HepG2 (cell line): Measurements from ENCODE around the gene TSPYL1. TPM values are rescaled to one million over a fixed set of nuclear protein-coding genes. Genes with fewer than 3 reads are reported as not detected.

Experiments used
- ATAC-seq: fragments of 200-7000 bp; cut with Tn5 transposase; 3 replicates; pipeline ENCODE4 v1.9.1; 2020; ENCODE audit warnings: mild to moderate bottlenecking, moderate library complexity
- BruUV-seq: library from RNA; stranded (reverse); fragments of 400-500 nt; replicated peaks from 2 replicates; lab custom pipeline; 2021; lab: Mats Ljungman, UMichigan
- CTCF ChIA-PET: fragments of 300-600 bp; formaldehyde crosslinking; extraction: SDS; loops from one replicate; lab custom pipeline; 2021; ENCODE audit warnings: low total read pairs, inconsistent platforms, low intra/inter-chr PET ratio; lab: Yijun Ruan, JAX
- POLR2A ChIA-PET: fragments of 350-600 bp; sonication (Branson Sonifier 250); formaldehyde crosslinking; loops from one replicate; lab custom pipeline; 2020; ENCODE audit warnings: antibody characterized with exemption, inconsistent platforms; lab: Yijun Ruan, JAX
- DNase-seq: peaks from one replicate; pipeline ENCODE4 v3.0.0-alpha.2; 2015; ENCODE audit warnings: low spot score
- FAIRE-seq: peaks from 3 replicates; lab custom pipeline; 2011; peaks lifted over from hg19 to GRCh38; lab: Jason Lieb, UNC
- H2AFZ ChIP-seq: one replicate; pipeline ENCODE4 v1.6.1; 2011; ENCODE audit warnings: low read length, inconsistent platforms
- H3K27ac ChIP-seq: fragments of 300-600 bp; 3 replicates; pipeline ENCODE4 v1.8.0; 2011; ENCODE audit warnings: mixed run types, mild to moderate bottlenecking, mixed read lengths, low read length, inconsistent platforms; ENCODE audit not compliant: insufficient read depth; ENCODE audit errors: extremely low read length
- H3K27me3 ChIP-seq, 2 experiments: fragments of 200-600 bp in 1 of 2; 2 replicates in 1 of 2; 3 replicates in 1 of 2; pipeline versions ENCODE4 v1.6.0 to v1.8.0; 2011; ENCODE audit warnings: low read length in 2 of 2, mild to moderate bottlenecking in 2 of 2, moderate library complexity in 2 of 2, inconsistent platforms in 1 of 2; ENCODE audit not compliant: insufficient read depth in 2 of 2, control insufficient read depth in 1 of 2
- H3K36me3 ChIP-seq, 2 experiments: fragments of 200-600 bp in 1 of 2; replicated peaks in 1 of 2; 2 replicates in 1 of 2; 3 replicates in 1 of 2; pipeline versions ENCODE4 v1.5.1 to v1.8.0; 2011; ENCODE audit warnings: low read length in 2 of 2, inconsistent platforms in 1 of 2; ENCODE audit not compliant: insufficient read depth in 2 of 2, control insufficient read depth in 1 of 2
- H3K4me1 ChIP-seq: 2 replicates; pipeline ENCODE4 v1.5.1; 2012; ENCODE audit warnings: low read length, inconsistent platforms; ENCODE audit not compliant: insufficient read depth
- H3K4me2 ChIP-seq: 2 replicates; pipeline ENCODE4 v1.6.0; 2011; ENCODE audit warnings: low read depth, low read length, inconsistent platforms
- H3K4me3 ChIP-seq, 3 experiments: fragments of 200-600 bp in 1 of 3; sonication (generic), shearing (Covaris generic) in 1 of 3; replicated peaks in 1 of 3; 2 replicates each; pipeline ENCODE4 v1.5.1; 2011 to 2016; ENCODE audit warnings: low read length in 3 of 3, inconsistent platforms in 2 of 3, low read depth in 2 of 3, mild to moderate bottlenecking in 2 of 3, control low read depth in 1 of 3, mixed read lengths in 1 of 3; ENCODE audit not compliant: insufficient read depth in 1 of 3
- H3K79me2 ChIP-seq: one replicate; pipeline ENCODE4 v1.6.1; 2011; ENCODE audit warnings: low read length, inconsistent platforms; ENCODE audit not compliant: insufficient read depth
- H3K9ac ChIP-seq: 2 replicates; pipeline ENCODE4 v1.6.0; 2011; ENCODE audit warnings: mild to moderate bottlenecking, low read depth, low read length, inconsistent platforms; ENCODE audit not compliant: insufficient read depth
- H3K9me3 ChIP-seq: 2 replicates; pipeline ENCODE4 v1.5.1; 2012; ENCODE audit warnings: mild to moderate bottlenecking, low read length
- H4K20me1 ChIP-seq: 2 replicates; pipeline ENCODE4 v1.6.0; 2011; ENCODE audit warnings: inconsistent platforms, mild to moderate bottlenecking, low read length, moderate library complexity; ENCODE audit not compliant: insufficient read depth
- CREM ChIP-seq, 2 experiments: sonication (generic) in 1 of 2; formaldehyde crosslinking in 1 of 2; IDR thresholded peaks; 2 replicates each; pipeline versions ENCODE4 v1.4.0 to v1.6.1; 2016 to 2020; ENCODE audit warnings: antibody characterized with exemption in 1 of 2, mild to moderate bottlenecking in 1 of 2, missing genetic modification reagents in 1 of 2
- HIVEP1 ChIP-seq: sonication (generic); formaldehyde crosslinking; IDR thresholded peaks from 2 replicates; pipeline ENCODE4 v1.4.0; 2020; ENCODE audit warnings: mild to moderate bottlenecking, missing genetic modification reagents
- KDM2A ChIP-seq: sonication (generic); formaldehyde crosslinking; IDR thresholded peaks from 2 replicates; pipeline ENCODE4 v1.4.0; 2020; ENCODE audit warnings: low read depth, missing genetic modification reagents, borderline replicate concordance
- PAWR ChIP-seq: sonication (generic); formaldehyde crosslinking; IDR thresholded peaks from 2 replicates; pipeline ENCODE4 v1.4.0; 2020; ENCODE audit warnings: missing genetic modification reagents, mild to moderate bottlenecking, borderline replicate concordance
- PCBP1 ChIP-seq: fragments of 200-400 bp; formaldehyde crosslinking; IDR thresholded peaks from 2 replicates; pipeline ENCODE4 v1.6.1; 2017; ENCODE audit warnings: mild to moderate bottlenecking, low read depth, low read length, borderline replicate concordance
- XRCC5 ChIP-seq: fragments of 200-400 bp; formaldehyde crosslinking; optimal IDR thresholded peaks from 2 replicates; pipeline ENCODE3; 2017; ENCODE audit warnings: mild to moderate bottlenecking, low read length
- YEATS4 ChIP-seq: sonication (generic); formaldehyde crosslinking; IDR thresholded peaks from 2 replicates; pipeline ENCODE4 v1.4.0; 2020; ENCODE audit warnings: missing genetic modification reagents, borderline replicate concordance
- ZC3H4 ChIP-seq: sonication (generic); formaldehyde crosslinking; IDR thresholded peaks from 2 replicates; pipeline ENCODE4 v1.4.0; 2020; ENCODE audit warnings: missing genetic modification reagents, borderline replicate concordance
- WGBS: methylation state at CpG from one replicate; pipeline ENCODE4 v1.1.6; 2017; ENCODE audit warnings: low lambda C conversion rate; 5-methylcytosine and 5-hydroxymethylcytosine counted together
- in situ Hi-C: cut with HindIII; loops from 2 replicates; pipeline ENCODE4 v1.10.0; 2017; ENCODE audit warnings: low pct_unique_long_range_greater_than_20kb; ENCODE audit not compliant: extremely low pct_ligation_motif_present
- intact Hi-C: fragments of 100-400 bp; cut with micrococcal nuclease; formaldehyde crosslinking; loops from one replicate; pipeline ENCODE4 v1.10.0; 2022; ENCODE audit not compliant: unreplicated experiment
- polyA plus RNA-seq, 8 experiments: library from polyadenylated mRNA; depleted of rRNA in 3 of 8; stranded (reverse) in 7 of 8; unstranded in 1 of 8; fragments of >200 nt; fragmentation: Illumina TruSeq in 4 of 8; extraction: Trizol in 4 of 8; gene quantifications; 2 replicates each; pipeline versions ENCODE4 v1.2.1 to v1.2.3, GENCODE V29; 2011 to 2016; ENCODE audit warnings: low read depth in 4 of 8, missing spikeins in 1 of 8, mixed read lengths in 1 of 8; ENCODE audit not compliant: insufficient read depth in 1 of 8
- total RNA-seq, 5 experiments: library from RNA; depleted of rRNA; stranded (reverse); fragments of >200 nt; fragmentation: Illumina TruSeq; extraction: Trizol; gene quantifications; 2 replicates each; pipeline ENCODE4 v1.2.3, GENCODE V29; 2016; ENCODE audit warnings: low read depth in 1 of 5
- TF ChIP-seq, protein P1 (sequence below): sonication (generic); formaldehyde crosslinking; IDR thresholded peaks from 2 replicates; pipeline ENCODE4 v1.4.0; 2020; ENCODE audit warnings: mild to moderate bottlenecking, missing genetic modification reagents, borderline replicate concordance
- TF ChIP-seq, protein P2 (sequence below): sonication (generic); formaldehyde crosslinking; IDR thresholded peaks from 2 replicates; pipeline ENCODE4 v1.4.0; 2020; ENCODE audit warnings: missing genetic modification reagents

TSPYL1 gene
- total and polyA plus RNA-seq, 2 of the 13 experiments (the other 11 are each of a cell fraction or from before 2014, with no cell fraction given): 28.3 to 93.0 TPM

DNA sequence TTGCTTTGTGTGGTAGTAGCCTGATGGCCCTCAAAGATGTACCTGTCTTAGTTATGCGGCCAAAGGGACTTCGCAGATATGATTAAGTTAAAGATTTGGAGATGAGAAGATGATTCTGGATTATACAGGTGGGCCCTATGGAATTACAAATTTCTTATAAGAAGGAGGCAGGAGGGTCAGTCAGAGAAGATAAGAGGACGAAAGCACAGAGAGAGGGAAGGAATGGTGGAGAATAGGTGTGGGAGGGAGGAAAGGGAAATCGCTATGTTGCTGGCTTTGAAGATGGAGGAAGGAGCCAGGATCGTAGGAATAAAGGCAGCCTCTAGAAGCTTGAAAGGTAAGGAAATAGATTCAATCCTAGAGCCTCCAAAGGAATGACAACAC, 1.2 kb upstream of the TSPYL1 start:
- POLR2A ChIA-PET: interaction anchor here (0.6 to 3.0 kb wide), 4 partner anchors 12 to 291 kb away, joined by 3 to 35 read pairs (median 10); partner anchors contain the start of genes NT5DC1 and RWDD1
- H3K4me3 ChIP-seq: peak overlapping the region; percentile 82 to 97 (median 87); a peak in 5 of 6 replicates
- FAIRE-seq: no peak

More for the DNA sequence above, 1.2 kb upstream of the TSPYL1 start:
- Histone ChIP-seq H3K4me2 (peak overlapping the region; percentile 75), H3K4me1 (peaks cover 39% of the 10 kb centered on the region), H4K20me1 (peaks cover 29% of the 10 kb centered on the region), H3K9me3 (no peaks in the 10 kb centered on the region), H3K27ac (peak overlapping the region; percentile 87), H3K36me3 (no peaks in the 10 kb centered on the region), H3K27me3 (no peaks in the 10 kb centered on the region; a peak in 1 of 5 replicates), H2AFZ (peak overlapping the region; percentile 89), H3K79me2 (peaks cover 36% of the 10 kb centered on the region), H3K9ac (peak overlapping the region; percentile 97)
- WGBS: 96% methylated on average over 5 of the region's 5 CpGs
- DNase-seq (no peak), ATAC-seq (no peak)
- no TSS peak for BruUV-seq
- in situ Hi-C loops: loop anchor here (10.0 to 25.0 kb wide), 2 partner anchors 254 to 381 kb away; partner anchors contain the start of gene ZUP1
- TF ChIP-seq PAWR: no peak
- TF ChIP-seq ZC3H4 (CRISPR knock-in tag): no peak
- no peak for TF ChIP-seq XRCC5
- no peak for TF ChIP-seq YEATS4 (CRISPR knock-in tag)
- TF ChIP-seq, protein P1, sequence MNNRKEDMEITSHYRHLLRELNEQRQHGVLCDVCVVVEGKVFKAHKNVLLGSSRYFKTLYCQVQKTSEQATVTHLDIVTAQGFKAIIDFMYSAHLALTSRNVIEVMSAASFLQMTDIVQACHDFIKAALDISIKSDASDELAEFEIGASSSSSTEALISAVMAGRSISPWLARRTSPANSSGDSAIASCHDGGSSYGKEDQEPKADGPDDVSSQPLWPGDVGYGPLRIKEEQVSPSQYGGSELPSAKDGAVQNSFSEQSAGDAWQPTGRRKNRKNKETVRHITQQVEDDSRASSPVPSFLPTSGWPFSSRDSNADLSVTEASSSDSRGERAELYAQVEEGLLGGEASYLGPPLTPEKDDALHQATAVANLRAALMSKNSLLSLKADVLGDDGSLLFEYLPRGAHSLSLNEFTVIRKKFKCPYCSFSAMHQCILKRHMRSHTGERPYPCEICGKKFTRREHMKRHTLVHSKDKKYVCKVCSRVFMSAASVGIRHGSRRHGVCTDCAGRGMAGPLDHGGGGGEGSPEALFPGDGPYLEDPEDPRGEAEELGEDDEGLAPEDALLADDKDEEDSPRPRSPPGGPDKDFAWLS (CRISPR knock-in tag): no peak
- TF ChIP-seq, protein P2, sequence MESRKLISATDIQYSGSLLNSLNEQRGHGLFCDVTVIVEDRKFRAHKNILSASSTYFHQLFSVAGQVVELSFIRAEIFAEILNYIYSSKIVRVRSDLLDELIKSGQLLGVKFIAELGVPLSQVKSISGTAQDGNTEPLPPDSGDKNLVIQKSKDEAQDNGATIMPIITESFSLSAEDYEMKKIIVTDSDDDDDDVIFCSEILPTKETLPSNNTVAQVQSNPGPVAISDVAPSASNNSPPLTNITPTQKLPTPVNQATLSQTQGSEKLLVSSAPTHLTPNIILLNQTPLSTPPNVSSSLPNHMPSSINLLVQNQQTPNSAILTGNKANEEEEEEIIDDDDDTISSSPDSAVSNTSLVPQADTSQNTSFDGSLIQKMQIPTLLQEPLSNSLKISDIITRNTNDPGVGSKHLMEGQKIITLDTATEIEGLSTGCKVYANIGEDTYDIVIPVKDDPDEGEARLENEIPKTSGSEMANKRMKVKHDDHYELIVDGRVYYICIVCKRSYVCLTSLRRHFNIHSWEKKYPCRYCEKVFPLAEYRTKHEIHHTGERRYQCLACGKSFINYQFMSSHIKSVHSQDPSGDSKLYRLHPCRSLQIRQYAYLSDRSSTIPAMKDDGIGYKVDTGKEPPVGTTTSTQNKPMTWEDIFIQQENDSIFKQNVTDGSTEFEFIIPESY: no peak
- no peak for TF ChIP-seq CREM (IDR thresholded peaks at IDR 0.05)
- no peak for TF ChIP-seq CREM (CRISPR knock-in tag; IDR thresholded peaks at IDR 0.05)
- no peak for TF ChIP-seq HIVEP1 (CRISPR knock-in tag)
- no peak for TF ChIP-seq KDM2A (CRISPR knock-in tag)
- TF ChIP-seq PCBP1: no peak
- intact Hi-C loops: no loop called here
- CTCF ChIA-PET: no interaction called here
